A673 (cell line): ENCODE data around the gene MGMT. TPM values are rescaled to one million over a fixed set of nuclear protein-coding genes. Genes with fewer than 3 reads are reported as not detected.

Source experiments
- BruUV-seq: library from RNA; stranded (reverse); fragments of 400-500 nt; replicated peaks from 2 replicates; lab custom pipeline; 2021; lab: Mats Ljungman, UMichigan
- CTCF ChIA-PET: fragments of 300-600 bp; sonication (Branson Sonifier 250); formaldehyde crosslinking; loops from one replicate; lab custom pipeline; 2022; ENCODE audit warnings: antibody characterized with exemption; lab: Charles Lee
- POLR2A ChIA-PET: fragments of 300-600 bp; sonication (Branson Sonifier 250); formaldehyde crosslinking; loops from one replicate; lab custom pipeline; 2022; ENCODE audit warnings: antibody characterized with exemption; ENCODE audit not compliant: low non-redundant PET; lab: Charles Lee
- DNase-seq: peaks from one replicate; pipeline ENCODE4 v3.0.0-alpha.2; 2015; ENCODE audit warnings: low spot score
- H3K27ac ChIP-seq: fragments of 200-600 bp; sonication (generic); 2 replicates; pipeline ENCODE4 v1.5.1; 2016; ENCODE audit warnings: mixed run types, low read depth, mild to moderate bottlenecking, mixed read lengths, antibody characterized with exemption, low read length; ENCODE audit not compliant: poor library complexity, severe bottlenecking
- H3K27me3 ChIP-seq: fragments of 200-600 bp; sonication (generic); replicated peaks from 2 replicates; pipeline ENCODE4 v1.6.1; 2017; ENCODE audit warnings: mixed run types, low read depth, mild to moderate bottlenecking, mixed read lengths, antibody characterized with exemption, low read length; ENCODE audit not compliant: insufficient read depth, poor library complexity
- H3K36me3 ChIP-seq: fragments of 200-600 bp; sonication (generic); 2 replicates; pipeline ENCODE4 v1.6.1; 2016; ENCODE audit warnings: mixed run types, mild to moderate bottlenecking, mixed read lengths, antibody characterized with exemption, low read length; ENCODE audit not compliant: insufficient read depth, poor library complexity, severe bottlenecking
- H3K4me1 ChIP-seq: fragments of 200-600 bp; sonication (generic); 2 replicates; pipeline ENCODE4 v1.6.1; 2017; ENCODE audit warnings: mixed run types, mild to moderate bottlenecking, mixed read lengths, antibody characterized with exemption, low read length; ENCODE audit not compliant: insufficient read depth, poor library complexity, severe bottlenecking
- H3K4me3 ChIP-seq: fragments of 200-600 bp; sonication (generic); 2 replicates; pipeline ENCODE4 v1.5.1; 2016; ENCODE audit warnings: low read depth, mixed run types, mild to moderate bottlenecking, mixed read lengths, low read length; ENCODE audit not compliant: poor library complexity, severe bottlenecking
- H3K9me3 ChIP-seq: fragments of 200-600 bp; sonication (generic); 2 replicates; pipeline ENCODE4 v1.6.1; 2016; ENCODE audit warnings: mixed run types, low read depth, mild to moderate bottlenecking, mixed read lengths, antibody characterized with exemption, low read length; ENCODE audit not compliant: poor library complexity, severe bottlenecking
- EZH2 ChIP-seq: fragments of 200-600 bp; sonication (generic); IDR thresholded peaks from 2 replicates; pipeline ENCODE4 v1.6.1; 2017; ENCODE audit warnings: borderline replicate concordance, low read depth, mild to moderate bottlenecking, mixed read lengths, antibody characterized with exemption, low read length; ENCODE audit not compliant: poor library complexity, severe bottlenecking
- intact Hi-C: fragments of 100-400 bp; cut with micrococcal nuclease; formaldehyde crosslinking; loops from one replicate; pipeline ENCODE4 v1.10.0; 2022; ENCODE audit not compliant: unreplicated experiment
- total RNA-seq: library from RNA; stranded (reverse); gene quantifications from 2 replicates; pipeline ENCODE4 v1.2.3, GENCODE V29; 2021
- TF ChIP-seq, protein P1 (sequence below): fragments of 300-800, 200-600 bp; sonication (generic); conservative IDR thresholded peaks from 2 replicates; pipeline ENCODE4 v1.5.1; 2017; ENCODE audit warnings: low read depth, mild to moderate bottlenecking, antibody characterized with exemption, low read length, moderate library complexity, mixed read lengths

MGMT gene
- total RNA-seq, 1 experiment from 2014 or later = 19.5 TPM

DNA sequence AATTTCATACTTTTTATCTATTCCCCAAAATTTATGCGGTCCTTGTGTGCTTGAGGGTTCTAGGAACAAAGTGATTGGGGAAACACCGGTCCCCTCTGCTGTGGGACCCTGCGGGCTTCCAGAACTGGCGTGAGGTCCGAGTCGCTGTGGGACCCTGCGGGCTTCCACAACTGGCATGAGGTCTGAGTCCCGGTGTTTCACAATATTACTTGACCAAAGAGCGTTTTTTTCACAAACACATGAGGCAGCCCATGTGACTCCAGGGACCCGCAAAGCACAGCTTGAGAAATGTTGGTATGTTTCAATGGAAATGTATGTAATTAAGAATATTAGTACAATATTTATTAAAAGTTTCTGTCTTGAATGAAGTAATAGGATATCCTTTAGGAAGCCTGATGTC lies 212.2 kb downstream of the MGMT start:
- Histone ChIP-seq H3K9me3 (no peaks in the 10 kb centered on the region), H3K4me1 (no peaks in the 10 kb centered on the region), H3K36me3 (no peaks in the 10 kb centered on the region), H3K4me3 (no peak overlapping the region), H3K27me3 (no peaks in the 10 kb centered on the region), H3K27ac (no peak overlapping the region)
- CTCF ChIA-PET = no interaction called here
- intact Hi-C loops = no loop called here
- POLR2A ChIA-PET = no interaction called here
- no peak for TF ChIP-seq EZH2
- TF ChIP-seq, protein P1, sequence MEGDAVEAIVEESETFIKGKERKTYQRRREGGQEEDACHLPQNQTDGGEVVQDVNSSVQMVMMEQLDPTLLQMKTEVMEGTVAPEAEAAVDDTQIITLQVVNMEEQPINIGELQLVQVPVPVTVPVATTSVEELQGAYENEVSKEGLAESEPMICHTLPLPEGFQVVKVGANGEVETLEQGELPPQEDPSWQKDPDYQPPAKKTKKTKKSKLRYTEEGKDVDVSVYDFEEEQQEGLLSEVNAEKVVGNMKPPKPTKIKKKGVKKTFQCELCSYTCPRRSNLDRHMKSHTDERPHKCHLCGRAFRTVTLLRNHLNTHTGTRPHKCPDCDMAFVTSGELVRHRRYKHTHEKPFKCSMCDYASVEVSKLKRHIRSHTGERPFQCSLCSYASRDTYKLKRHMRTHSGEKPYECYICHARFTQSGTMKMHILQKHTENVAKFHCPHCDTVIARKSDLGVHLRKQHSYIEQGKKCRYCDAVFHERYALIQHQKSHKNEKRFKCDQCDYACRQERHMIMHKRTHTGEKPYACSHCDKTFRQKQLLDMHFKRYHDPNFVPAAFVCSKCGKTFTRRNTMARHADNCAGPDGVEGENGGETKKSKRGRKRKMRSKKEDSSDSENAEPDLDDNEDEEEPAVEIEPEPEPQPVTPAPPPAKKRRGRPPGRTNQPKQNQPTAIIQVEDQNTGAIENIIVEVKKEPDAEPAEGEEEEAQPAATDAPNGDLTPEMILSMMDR = no peak
- BruUV-seq = no TSS peak
- no peak for DNase-seq

DNA sequence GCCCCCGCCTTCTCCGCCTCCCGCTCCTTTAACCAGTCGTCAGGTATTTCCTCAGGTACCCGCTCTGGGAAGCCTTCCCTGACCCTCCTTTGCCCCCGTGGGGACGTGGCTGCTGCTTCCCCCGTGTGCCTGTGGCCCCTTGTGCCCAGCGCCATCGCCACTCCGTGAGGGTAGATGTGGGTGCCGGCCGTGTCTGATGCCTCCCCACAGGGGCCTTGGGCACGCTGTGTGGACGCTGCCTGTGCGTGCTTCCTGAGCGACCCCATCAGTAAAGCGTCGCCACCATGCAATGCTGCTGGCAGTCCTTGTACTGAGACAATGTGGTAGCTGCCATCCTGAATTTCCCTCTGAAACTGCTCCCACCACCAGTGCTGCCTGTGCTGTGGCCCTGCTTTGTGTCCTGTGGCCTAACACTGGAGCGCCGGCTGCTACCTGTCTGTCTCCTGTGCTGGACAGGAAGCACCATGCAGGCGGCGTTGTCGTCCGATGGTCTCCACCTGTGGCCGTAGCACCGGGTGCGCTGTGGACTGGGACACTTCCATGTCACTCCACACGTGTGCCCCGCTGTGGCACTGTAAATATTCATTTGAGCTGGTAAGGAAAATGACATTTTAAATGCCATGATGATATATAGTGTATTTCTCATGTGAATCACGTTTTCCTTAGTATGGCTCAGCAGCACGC lies 213.8 kb downstream of the MGMT start:
- intact Hi-C loops = no loop called here
- Histone ChIP-seq H3K4me3 (no peak overlapping the region), H3K27me3 (no peaks in the 10 kb centered on the region), H3K4me1 (no peaks in the 10 kb centered on the region), H3K36me3 (no peaks in the 10 kb centered on the region), H3K9me3 (no peaks in the 10 kb centered on the region), H3K27ac (no peak overlapping the region)
- no peak for DNase-seq
- ChIA-PET POLR2A (no interaction called here), CTCF (no interaction called here)
- no TSS peak for BruUV-seq
- TF ChIP-seq EZH2 = no peak

DNA sequence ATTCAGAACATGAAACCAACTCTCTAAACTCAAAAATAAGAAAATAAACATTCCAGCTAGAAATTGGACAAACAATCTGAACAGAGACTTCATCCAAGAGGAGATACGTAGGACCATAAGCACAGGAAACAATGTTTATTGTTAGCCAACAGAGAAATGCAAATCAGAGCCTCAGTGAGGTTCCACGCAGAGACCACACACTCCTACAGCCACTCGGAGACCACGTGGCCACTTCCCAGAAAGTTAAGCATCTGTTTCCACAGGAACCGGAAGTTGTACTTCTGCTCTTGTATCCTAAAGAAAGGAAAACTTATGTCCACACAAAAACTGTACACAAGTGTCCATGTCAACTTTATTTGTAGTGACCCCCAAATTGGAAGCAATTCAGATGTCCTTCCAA lies 214.8 kb downstream of the MGMT start:
- intact Hi-C loops = no loop called here
- Histone ChIP-seq H3K4me3 (no peak overlapping the region), H3K9me3 (no peaks in the 10 kb centered on the region), H3K36me3 (no peaks in the 10 kb centered on the region), H3K27ac (no peak overlapping the region), H3K4me1 (no peaks in the 10 kb centered on the region), H3K27me3 (no peaks in the 10 kb centered on the region)
- DNase-seq = no peak
- CTCF ChIA-PET = no interaction called here
- POLR2A ChIA-PET = interaction anchor here (0.6 kb wide), 1 partner anchor 28 kb away, joined by 3 read pairs; no protein-coding TSS in a partner anchor
- no TSS peak for BruUV-seq
- no peak for TF ChIP-seq EZH2
- TF ChIP-seq, protein P1 = no peak

DNA sequence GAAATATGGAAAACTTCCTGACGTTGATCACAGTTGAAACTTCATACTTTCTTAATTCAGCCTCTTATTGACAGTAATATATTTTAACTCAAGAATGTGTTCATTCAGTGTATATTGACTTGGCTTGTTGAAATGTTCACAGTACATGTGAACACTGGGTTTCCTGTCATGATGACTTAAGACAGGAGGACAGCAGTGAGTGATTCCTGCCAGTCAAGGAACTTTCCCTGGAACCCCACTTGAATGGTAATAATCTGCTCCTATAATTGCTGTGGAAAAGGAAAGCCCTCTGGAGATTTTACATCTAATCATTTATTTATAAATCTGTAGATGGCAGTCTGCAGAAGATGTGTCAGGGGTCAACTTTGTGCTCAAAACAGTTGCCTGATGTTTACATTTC lies 216.5 kb downstream of the MGMT start:
- ChIA-PET CTCF (no interaction called here), POLR2A (no interaction called here)
- intact Hi-C loops = no loop called here
- Histone ChIP-seq H3K4me1 (no peaks in the 10 kb centered on the region), H3K36me3 (no peaks in the 10 kb centered on the region), H3K9me3 (no peaks in the 10 kb centered on the region), H3K27ac (no peak overlapping the region), H3K4me3 (no peak overlapping the region), H3K27me3 (no peaks in the 10 kb centered on the region)
- TF ChIP-seq, protein P1 = no peak
- TF ChIP-seq EZH2 = no peak
- no peak for DNase-seq
- BruUV-seq = no TSS peak
